Measurements from ENCODE around the gene PIK3R5.

PIK3R5 gene

DNA sequence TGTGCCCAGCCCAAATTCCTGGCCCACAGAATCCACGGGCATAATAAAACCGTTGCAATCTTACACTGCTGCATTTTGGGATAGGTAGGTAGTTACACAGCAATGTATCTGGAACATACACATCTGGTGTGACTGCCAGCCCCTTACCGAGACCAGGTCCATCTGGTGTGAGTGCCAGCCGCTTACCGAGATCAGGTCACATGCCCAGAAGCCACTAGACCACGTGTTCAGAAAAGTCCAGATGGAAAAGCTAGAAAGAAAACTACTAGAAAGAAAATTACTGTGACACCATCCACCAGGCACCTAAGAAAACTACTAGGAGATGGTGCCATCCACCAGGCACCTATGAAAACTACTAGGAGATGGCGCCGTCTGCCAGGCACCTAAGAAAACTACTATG lies 19.4 kb downstream of the PIK3R5 start:
- TF ChIP-seq RAD21 (IDR thresholded peaks at IDR 0.05; ENCODE audit: low read depth) = no peak
- TF ChIP-seq MAX (IDR thresholded peaks at IDR 0.05) = no peak
- TF ChIP-seq NFIC (IDR thresholded peaks at IDR 0.05) = no peak
- TF ChIP-seq CREB1 (IDR thresholded peaks at IDR 0.05; ENCODE audit: low read depth) = no peak
- no peak for TF ChIP-seq EGR1 (IDR thresholded peaks at IDR 0.05)
- no peak for TF ChIP-seq EP300 (IDR thresholded peaks at IDR 0.05; ENCODE audit: borderline replicate concordance)
- no peak for TF ChIP-seq TCF12 (IDR thresholded peaks at IDR 0.05; ENCODE audit: low read depth)
- TF ChIP-seq TEAD4 (IDR thresholded peaks at IDR 0.05) = no peak
- TF ChIP-seq FOXM1 (IDR thresholded peaks at IDR 0.05; ENCODE audit: borderline replicate concordance, low read depth) = no peak
- no peak for TF ChIP-seq ZBTB7A (IDR thresholded peaks at IDR 0.05; ENCODE audit: low read depth)
- no peak for TF ChIP-seq YY1 (IDR thresholded peaks at IDR 0.05; ENCODE audit: low read depth)
- no peak for TF ChIP-seq TAF1 (IDR thresholded peaks at IDR 0.05; ENCODE audit: low read depth)
- TF ChIP-seq REST (IDR thresholded peaks at IDR 0.05; ENCODE audit: low read depth) = no peak
- no peak for TF ChIP-seq CEBPB (IDR thresholded peaks at IDR 0.05)
- no peak for TF ChIP-seq USF1 (IDR thresholded peaks at IDR 0.05)

DNA sequence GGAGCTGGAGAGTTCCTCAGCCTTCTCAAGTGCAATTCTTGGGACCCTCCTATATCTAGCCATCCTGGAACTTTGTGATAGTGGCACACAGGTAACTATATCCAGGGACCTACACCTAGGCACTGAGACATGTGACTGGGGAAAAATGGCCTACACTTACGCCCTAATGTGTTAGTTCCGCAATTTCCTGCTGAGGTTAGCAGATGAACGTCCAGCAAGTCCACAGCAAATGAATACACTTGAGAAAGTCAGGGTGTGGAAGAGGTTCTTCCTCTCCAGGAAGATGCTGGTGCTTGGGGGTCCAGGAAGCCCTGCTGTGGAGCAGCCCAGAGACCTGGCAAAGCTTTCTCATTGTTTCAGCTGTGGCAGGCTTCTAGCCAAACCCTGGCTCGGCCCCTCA lies 20.8 kb downstream of the PIK3R5 start:
- no peak for TF ChIP-seq NFIC (IDR thresholded peaks at IDR 0.05)
- no peak for TF ChIP-seq MAX (IDR thresholded peaks at IDR 0.05)
- no peak for TF ChIP-seq YY1 (IDR thresholded peaks at IDR 0.05; ENCODE audit: low read depth)

DNA sequence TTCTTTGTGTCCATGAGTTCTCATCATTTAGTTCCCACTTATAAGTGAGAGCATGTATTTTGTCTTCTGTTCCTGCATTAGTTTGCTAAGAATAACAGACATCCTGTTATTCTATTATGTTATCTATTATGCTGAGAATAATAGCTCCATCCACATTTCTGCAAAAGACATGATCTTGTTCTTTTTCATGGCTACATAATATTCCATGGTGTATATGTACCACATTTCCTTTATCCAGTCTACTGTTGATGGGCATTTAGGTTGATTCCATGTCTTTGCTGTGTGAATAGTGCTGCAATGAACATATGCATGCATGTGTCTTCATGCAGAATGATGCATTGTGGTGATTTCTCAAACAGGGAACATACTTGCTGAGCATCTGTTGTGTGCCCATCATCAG lies 21.4 kb downstream of the PIK3R5 start:
- no peak for TF ChIP-seq REST (IDR thresholded peaks at IDR 0.05; ENCODE audit: low read depth)
- TF ChIP-seq USF1 (IDR thresholded peaks at IDR 0.05) = no peak
- TF ChIP-seq FOXM1 (IDR thresholded peaks at IDR 0.05; ENCODE audit: borderline replicate concordance, low read depth) = no peak
- TF ChIP-seq EGR1 (IDR thresholded peaks at IDR 0.05) = no peak
- TF ChIP-seq TAF1 (IDR thresholded peaks at IDR 0.05; ENCODE audit: low read depth) = no peak
- no peak for TF ChIP-seq ZBTB7A (IDR thresholded peaks at IDR 0.05; ENCODE audit: low read depth)

GRCh38 chr17:8941980-8942622 lies 23.4 kb downstream of the PIK3R5 start:
- no peak for TF ChIP-seq ZBTB7A (IDR thresholded peaks at IDR 0.05; ENCODE audit: low read depth)
- TF ChIP-seq NFIC (IDR thresholded peaks at IDR 0.05) = no peak
- TF ChIP-seq REST (IDR thresholded peaks at IDR 0.05; ENCODE audit: low read depth) = no peak
- TF ChIP-seq MAX (IDR thresholded peaks at IDR 0.05) = no peak
- TF ChIP-seq YY1 (IDR thresholded peaks at IDR 0.05; ENCODE audit: low read depth) = no peak
- no peak for TF ChIP-seq CREB1 (IDR thresholded peaks at IDR 0.05; ENCODE audit: low read depth)
- TF ChIP-seq FOXM1 (IDR thresholded peaks at IDR 0.05; ENCODE audit: borderline replicate concordance, low read depth) = no peak
- no peak for TF ChIP-seq TCF12 (IDR thresholded peaks at IDR 0.05; ENCODE audit: low read depth)
- TF ChIP-seq TEAD4 (IDR thresholded peaks at IDR 0.05) = no peak
- TF ChIP-seq RAD21 (IDR thresholded peaks at IDR 0.05; ENCODE audit: low read depth) = no peak
- TF ChIP-seq USF1 (IDR thresholded peaks at IDR 0.05) = no peak
- TF ChIP-seq TAF1 (IDR thresholded peaks at IDR 0.05; ENCODE audit: low read depth) = no peak
- TF ChIP-seq EGR1 (IDR thresholded peaks at IDR 0.05) = no peak
- no peak for TF ChIP-seq CEBPB (IDR thresholded peaks at IDR 0.05)
- no peak for TF ChIP-seq EP300 (IDR thresholded peaks at IDR 0.05; ENCODE audit: borderline replicate concordance)

Data from Ishikawa (cell line).